HCT116 (cell line): ENCODE data around the gene CTSL. TPM values are rescaled to one million over a fixed set of nuclear protein-coding genes. Genes with fewer than 3 reads are reported as not detected.

ENCODE experiments used
- ATAC-seq: fragments of 200-7000 bp; cut with Tn5 transposase; 2 replicates; pipeline ENCODE4 v1.9.1; 2020; ENCODE audit warnings: mild to moderate bottlenecking, moderate library complexity
- BruUV-seq: library from RNA; stranded (reverse); fragments of 400-500 nt; replicated peaks from 2 replicates; lab custom pipeline; 2021; lab: Mats Ljungman, UMichigan
- CTCF ChIA-PET: fragments of 300-600 bp; sonication (Branson Sonifier 250); formaldehyde crosslinking; loops from one replicate; lab custom pipeline; 2021; ENCODE audit warnings: antibody characterized with exemption; lab: Charles Lee
- POLR2A ChIA-PET: fragments of 300-600, 350-600 bp; sonication (Branson Sonifier 250); formaldehyde crosslinking; loops from one replicate; lab custom pipeline; 2021; ENCODE audit warnings: antibody characterized with exemption; lab: Charles Lee
- RAD21 ChIA-PET, 2 experiments: fragments of 300-600 bp; sonication (Branson Sonifier 250); formaldehyde crosslinking; loops; one replicate each; lab custom pipeline; 2023; ENCODE audit warnings: low total read pairs in 2 of 2; ENCODE audit not compliant: uncharacterized antibody in 2 of 2, unreplicated experiment in 2 of 2, low non-redundant PET in 1 of 2; lab: Charles Lee
- DNase-seq: peaks from one replicate; pipeline ENCODE4 v3.0.0-alpha.2; 2010; ENCODE audit warnings: low read depth, low spot score
- H2AFZ ChIP-seq: fragments of 200-600 bp; shearing (Covaris generic), sonication (generic); 2 replicates; pipeline ENCODE4 v1.6.1; 2017; ENCODE audit warnings: low read depth, mixed run types, mixed read lengths, antibody characterized with exemption, low read length; ENCODE audit not compliant: poor library complexity, severe bottlenecking
- H3K27ac ChIP-seq: 2 replicates; pipeline ENCODE4 v1.5.1; 2012; ENCODE audit warnings: low read depth, low read length
- H3K27me3 ChIP-seq: fragments of 200-600 bp; sonication (generic); 2 replicates; pipeline ENCODE4 v1.6.1; 2016; ENCODE audit warnings: mixed run types, low read length, mixed read lengths; ENCODE audit not compliant: insufficient read depth
- H3K36me3 ChIP-seq, 2 experiments: fragments of 200-500 bp in 1 of 2; fragments of 200-600 bp in 1 of 2; sonication (Bioruptor generic) in 1 of 2; sonication (generic) in 1 of 2; 2 replicates each; pipeline versions ENCODE4 v1.5.1 to v1.6.1; 2014 to 2016; ENCODE audit warnings: low read length in 2 of 2, inconsistent platforms in 1 of 2, mixed read lengths in 1 of 2, mixed run types in 1 of 2; ENCODE audit not compliant: insufficient read depth in 2 of 2, control insufficient read depth in 1 of 2
- H3K4me1 ChIP-seq, 2 experiments: fragments of 200-600 bp in 1 of 2; sonication (generic) in 1 of 2; 2 replicates each; pipeline versions ENCODE4 v1.5.1 to v1.6.1; 2012 to 2017; ENCODE audit warnings: low read length in 2 of 2, inconsistent platforms in 1 of 2, mild to moderate bottlenecking in 1 of 2, mixed read lengths in 1 of 2, mixed run types in 1 of 2, moderate library complexity in 1 of 2; ENCODE audit not compliant: insufficient read depth in 2 of 2, control insufficient read depth in 1 of 2
- H3K4me2 ChIP-seq: fragments of 200-600 bp; sonication (generic); 2 replicates; pipeline ENCODE4 v1.6.1; 2017; ENCODE audit warnings: mixed run types, low read length, mixed read lengths
- H3K4me3 ChIP-seq, 2 experiments: fragments of 200-600 bp in 1 of 2; sonication (generic) in 1 of 2; replicated peaks in 1 of 2; 2 replicates each; pipeline ENCODE4 v1.5.1; 2011 to 2016; ENCODE audit warnings: low read length in 2 of 2, control low read depth in 1 of 2, low read depth in 1 of 2, mild to moderate bottlenecking in 1 of 2, mixed read lengths in 1 of 2, mixed run types in 1 of 2
- H3K79me2 ChIP-seq: fragments of 200-600 bp; sonication (generic); 2 replicates; pipeline ENCODE4 v1.6.1; 2017; ENCODE audit warnings: mild to moderate bottlenecking, mixed run types, low read length, moderate library complexity, mixed read lengths; ENCODE audit not compliant: insufficient read depth
- H3K9ac ChIP-seq: fragments of 200-600 bp; sonication (generic); 2 replicates; pipeline ENCODE4 v1.6.1; 2016; ENCODE audit warnings: low read length, mixed read lengths
- H3K9me2 ChIP-seq: fragments of 200-600 bp; sonication (generic), shearing (Covaris generic); 2 replicates; pipeline ENCODE4 v1.6.1; 2017; ENCODE audit warnings: mixed run types, mild to moderate bottlenecking, moderate library complexity; ENCODE audit not compliant: insufficient read depth
- H3K9me3 ChIP-seq, 2 experiments: fragments of 200-500 bp in 1 of 2; fragments of 200-600 bp in 1 of 2; sonication (Bioruptor generic) in 1 of 2; sonication (generic) in 1 of 2; 2 replicates each; pipeline ENCODE4 v1.6.1; 2014 to 2017; ENCODE audit warnings: low read length in 2 of 2, mixed read lengths in 2 of 2, inconsistent platforms in 1 of 2, low read depth in 1 of 2, mild to moderate bottlenecking in 1 of 2, mixed run types in 1 of 2, moderate library complexity in 1 of 2; ENCODE audit not compliant: control insufficient read depth in 1 of 2, insufficient read depth in 1 of 2
- H4K20me1 ChIP-seq: fragments of 200-600 bp; sonication (generic), shearing (Covaris generic); 2 replicates; pipeline ENCODE4 v1.6.1; 2017; ENCODE audit warnings: mixed run types, mild to moderate bottlenecking, moderate library complexity; ENCODE audit not compliant: insufficient read depth
- CEBPB ChIP-seq: IDR thresholded peaks from 2 replicates; pipeline ENCODE4 v1.6.1; 2012; ENCODE audit warnings: low read depth
- EGR1 ChIP-seq: IDR thresholded peaks from 2 replicates; pipeline ENCODE4 v1.6.1; 2012; ENCODE audit warnings: low read depth
- ELF1 ChIP-seq: IDR thresholded peaks from 2 replicates; pipeline ENCODE4 v1.6.1; 2012; ENCODE audit warnings: low read depth, borderline replicate concordance
- EZH2 ChIP-seq: fragments of 200-600 bp; sonication (generic); IDR thresholded peaks from 2 replicates; pipeline ENCODE4 v1.6.1; 2017; ENCODE audit warnings: antibody characterized with exemption, mixed run types
- FOSL1 ChIP-seq: IDR thresholded peaks from 2 replicates; pipeline ENCODE4 v1.6.1; 2012; ENCODE audit warnings: low read depth
- JUND ChIP-seq: IDR thresholded peaks from 2 replicates; pipeline ENCODE4 v1.6.1; 2012
- POLR2A ChIP-seq: IDR thresholded peaks from 2 replicates; pipeline ENCODE4 v1.7.0; 2011; ENCODE audit warnings: borderline replicate concordance; ENCODE audit not compliant: insufficient read depth, insufficient read length; ENCODE audit errors: extremely low read depth
- POLR2AphosphoS5 ChIP-seq: IDR thresholded peaks from 2 replicates; pipeline ENCODE4 v1.6.1; 2011; ENCODE audit warnings: mild to moderate bottlenecking, low read depth, low read length, moderate library complexity
- RAD21 ChIP-seq: IDR thresholded peaks from 2 replicates; pipeline ENCODE4 v1.6.1; 2012; ENCODE audit warnings: low read depth, mild to moderate bottlenecking
- REST ChIP-seq: IDR thresholded peaks from 2 replicates; pipeline ENCODE4 v1.6.1; 2012; ENCODE audit warnings: low read depth
- SIN3A ChIP-seq: IDR thresholded peaks from 2 replicates; pipeline ENCODE4 v1.6.1; 2012; ENCODE audit warnings: low read depth
- SP1 ChIP-seq: IDR thresholded peaks from 2 replicates; pipeline ENCODE4 v1.6.1; 2012; ENCODE audit warnings: low read depth
- SRF ChIP-seq: IDR thresholded peaks from 2 replicates; pipeline ENCODE4 v1.6.1; 2012; ENCODE audit warnings: low read depth
- TCF7L2 ChIP-seq: IDR thresholded peaks from 2 replicates; pipeline ENCODE4 v1.7.0; 2011; ENCODE audit warnings: borderline replicate concordance, inconsistent platforms; ENCODE audit not compliant: insufficient read depth, insufficient read length; ENCODE audit errors: extremely low read depth
- YY1 ChIP-seq: IDR thresholded peaks from 2 replicates; pipeline ENCODE4 v1.6.1; 2011; ENCODE audit warnings: low read length, low read depth, moderate library complexity, mild to moderate bottlenecking; ENCODE audit not compliant: insufficient replicate concordance; ENCODE audit errors: extremely low read depth
- ZFX ChIP-seq: fragments of 450-650 bp; IDR thresholded peaks from 2 replicates; pipeline ENCODE4 v1.6.1; 2017
- ZNF274 ChIP-seq: fragments of 200-500 bp; sonication (Bioruptor generic); IDR thresholded peaks from 2 replicates; pipeline ENCODE4 v1.6.1; 2014; ENCODE audit warnings: mild to moderate bottlenecking, low read depth, low read length, inconsistent platforms
- intact Hi-C: fragments of 100-400 bp; cut with micrococcal nuclease; formaldehyde crosslinking; loops from 2 replicates; pipeline ENCODE4 v1.10.0; 2022
- total RNA-seq: library from RNA; stranded (reverse); gene quantifications from one replicate; pipeline ENCODE4 v1.2.1, GENCODE V29; 2021; ENCODE audit not compliant: unreplicated experiment
- TF ChIP-seq, protein P1 (sequence below): IDR thresholded peaks from 2 replicates; pipeline ENCODE4 v1.6.1; 2011; ENCODE audit warnings: mild to moderate bottlenecking, low read length, moderate library complexity; ENCODE audit not compliant: insufficient replicate concordance; ENCODE audit errors: extremely low read depth
- TF ChIP-seq, protein P2 (sequence below), 3 experiments: fragments of 200-600 bp in 1 of 3; sonication (generic) in 1 of 3; IDR thresholded peaks in 2 of 3; conservative IDR thresholded peaks in 1 of 3; 2 replicates each; pipeline ENCODE4 v1.5.1; 2012 to 2017; ENCODE audit warnings: low read depth in 2 of 3, low read length in 2 of 3, antibody characterized with exemption in 1 of 3, borderline replicate concordance in 1 of 3, control low read depth in 1 of 3, mild to moderate bottlenecking in 1 of 3, mixed read lengths in 1 of 3, mixed run types in 1 of 3, moderate library complexity in 1 of 3; ENCODE audit not compliant: insufficient read depth in 1 of 3
- TF ChIP-seq, protein P3 (sequence below): IDR thresholded peaks from 2 replicates; pipeline ENCODE4 v1.6.1; 2012

CTSL gene
- total RNA-seq, 1 experiment from 2014 or later, result 63.1 TPM

DNA sequence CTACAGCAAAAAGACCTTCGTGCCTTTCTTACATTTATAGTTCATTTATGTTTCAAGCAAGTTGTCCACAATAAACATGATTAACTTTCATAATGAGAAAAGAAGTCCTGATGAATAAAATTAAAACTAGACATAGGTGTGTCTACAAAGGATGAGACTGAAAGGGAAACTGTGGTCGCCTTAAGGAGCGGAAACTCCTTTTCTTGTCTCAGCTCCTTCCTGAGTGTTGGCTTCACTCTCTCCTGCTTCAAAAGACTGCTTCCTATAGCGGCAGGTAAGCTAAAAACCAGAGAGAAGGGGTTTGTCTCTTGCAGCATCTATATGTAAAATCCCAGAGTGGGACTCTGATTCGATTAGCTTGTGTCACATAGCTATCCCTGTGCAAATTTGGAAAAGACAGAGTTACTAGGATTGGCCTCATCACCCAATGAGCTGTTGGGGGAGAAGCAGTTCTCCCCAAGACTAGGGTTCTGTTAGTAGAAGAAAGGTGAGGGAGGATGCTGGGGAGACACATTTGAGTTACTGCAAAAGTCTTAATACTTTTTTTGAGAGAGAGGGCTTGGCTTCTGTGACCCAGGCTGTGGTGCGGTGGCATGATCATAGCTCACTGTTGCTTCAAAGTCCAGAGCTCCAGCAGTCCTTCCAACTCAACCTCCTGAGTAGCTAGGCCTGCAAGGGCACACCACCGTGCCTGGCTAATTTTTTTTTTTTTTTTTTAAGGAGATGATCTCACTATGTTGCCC lies 16.8 kb upstream of the CTSL start:
- Histone ChIP-seq H4K20me1 (no peaks in the 10 kb centered on the region), H3K9me3 (no peaks in the 10 kb centered on the region), H3K4me3 (no peak overlapping the region), H3K27me3 (no peaks in the 10 kb centered on the region), H3K9me2 (no peaks in the 10 kb centered on the region), H3K4me1 (peaks cover 2 to 28% of the 10 kb centered on the region in 2 experiments; a peak in 2 of 4 replicates), H3K9ac (no peak overlapping the region), H3K27ac (no peak overlapping the region), H3K79me2 (no peaks in the 10 kb centered on the region), H3K36me3 (no peaks in the 10 kb centered on the region), H3K4me2 (no peak overlapping the region), H2AFZ (no peak overlapping the region)
- ATAC-seq, result no peak
- ChIA-PET RAD21 (no interaction called here), CTCF (no interaction called here), POLR2A (no interaction called here)
- no peak for DNase-seq
- no TSS peak for BruUV-seq
- TF ChIP-seq EGR1 (no peak), SIN3A (no peak), FOSL1 (no peak), ZFX (no peak), POLR2A (no peak), JUND (no peak), POLR2AphosphoS5 (no peak), YY1 (no peak), TCF7L2 (no peak), ZNF274 (no peak), REST (no peak), CEBPB (no peak), EZH2 (no peak), SRF (no peak), RAD21 (no peak), ELF1 (no peak), SP1 (no peak)
- TF ChIP-seq, protein P1, sequence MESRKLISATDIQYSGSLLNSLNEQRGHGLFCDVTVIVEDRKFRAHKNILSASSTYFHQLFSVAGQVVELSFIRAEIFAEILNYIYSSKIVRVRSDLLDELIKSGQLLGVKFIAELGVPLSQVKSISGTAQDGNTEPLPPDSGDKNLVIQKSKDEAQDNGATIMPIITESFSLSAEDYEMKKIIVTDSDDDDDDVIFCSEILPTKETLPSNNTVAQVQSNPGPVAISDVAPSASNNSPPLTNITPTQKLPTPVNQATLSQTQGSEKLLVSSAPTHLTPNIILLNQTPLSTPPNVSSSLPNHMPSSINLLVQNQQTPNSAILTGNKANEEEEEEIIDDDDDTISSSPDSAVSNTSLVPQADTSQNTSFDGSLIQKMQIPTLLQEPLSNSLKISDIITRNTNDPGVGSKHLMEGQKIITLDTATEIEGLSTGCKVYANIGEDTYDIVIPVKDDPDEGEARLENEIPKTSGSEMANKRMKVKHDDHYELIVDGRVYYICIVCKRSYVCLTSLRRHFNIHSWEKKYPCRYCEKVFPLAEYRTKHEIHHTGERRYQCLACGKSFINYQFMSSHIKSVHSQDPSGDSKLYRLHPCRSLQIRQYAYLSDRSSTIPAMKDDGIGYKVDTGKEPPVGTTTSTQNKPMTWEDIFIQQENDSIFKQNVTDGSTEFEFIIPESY, result no peak
- TF ChIP-seq, protein P2, sequence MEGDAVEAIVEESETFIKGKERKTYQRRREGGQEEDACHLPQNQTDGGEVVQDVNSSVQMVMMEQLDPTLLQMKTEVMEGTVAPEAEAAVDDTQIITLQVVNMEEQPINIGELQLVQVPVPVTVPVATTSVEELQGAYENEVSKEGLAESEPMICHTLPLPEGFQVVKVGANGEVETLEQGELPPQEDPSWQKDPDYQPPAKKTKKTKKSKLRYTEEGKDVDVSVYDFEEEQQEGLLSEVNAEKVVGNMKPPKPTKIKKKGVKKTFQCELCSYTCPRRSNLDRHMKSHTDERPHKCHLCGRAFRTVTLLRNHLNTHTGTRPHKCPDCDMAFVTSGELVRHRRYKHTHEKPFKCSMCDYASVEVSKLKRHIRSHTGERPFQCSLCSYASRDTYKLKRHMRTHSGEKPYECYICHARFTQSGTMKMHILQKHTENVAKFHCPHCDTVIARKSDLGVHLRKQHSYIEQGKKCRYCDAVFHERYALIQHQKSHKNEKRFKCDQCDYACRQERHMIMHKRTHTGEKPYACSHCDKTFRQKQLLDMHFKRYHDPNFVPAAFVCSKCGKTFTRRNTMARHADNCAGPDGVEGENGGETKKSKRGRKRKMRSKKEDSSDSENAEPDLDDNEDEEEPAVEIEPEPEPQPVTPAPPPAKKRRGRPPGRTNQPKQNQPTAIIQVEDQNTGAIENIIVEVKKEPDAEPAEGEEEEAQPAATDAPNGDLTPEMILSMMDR (IDR thresholded peaks at IDR 0.05 in 2 of 3, conservative IDR thresholded peaks at IDR 0.05 in 1 of 3; ENCODE audit: borderline replicate concordance in 1 of 3, insufficient read depth in 1 of 3, low read depth in 2 of 3, low read length in 2 of 3), result no peak
- TF ChIP-seq, protein P3, sequence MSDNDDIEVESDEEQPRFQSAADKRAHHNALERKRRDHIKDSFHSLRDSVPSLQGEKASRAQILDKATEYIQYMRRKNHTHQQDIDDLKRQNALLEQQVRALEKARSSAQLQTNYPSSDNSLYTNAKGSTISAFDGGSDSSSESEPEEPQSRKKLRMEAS, result no peak
- intact Hi-C loops, result no loop called here
